Endothelial cell of umbilical vein (primary cell): ENCODE results near the gene THSD8. TPM values are rescaled to one million over a fixed set of nuclear protein-coding genes. Genes with fewer than 3 reads are reported as not detected.

Source experiments
- BruUV-seq: library from RNA; stranded (reverse); fragments of 400-500 nt; replicated peaks from 2 replicates; lab custom pipeline; 2021; lab: Mats Ljungman, UMichigan
- CTCF ChIA-PET: fragments of 300-600, 350-600 bp; sonication (Branson Sonifier 250); formaldehyde crosslinking; loops from one replicate; lab custom pipeline; 2021; ENCODE audit warnings: antibody characterized with exemption, inconsistent platforms; lab: Charles Lee
- POLR2A ChIA-PET: fragments of 300-600, 350-600 bp; sonication (Branson Sonifier 250); formaldehyde crosslinking; loops from one replicate; lab custom pipeline; 2021; ENCODE audit warnings: antibody characterized with exemption, inconsistent platforms; lab: Charles Lee
- DNase-seq: peaks from one replicate; pipeline ENCODE4 v3.0.0-alpha.2; 2011; ENCODE audit warnings: low read depth, low spot score
- FAIRE-seq: peaks from 2 replicates; lab custom pipeline; 2011; peaks lifted over from hg19 to GRCh38; lab: Jason Lieb, UNC
- H2AFZ ChIP-seq: 2 replicates; pipeline ENCODE4 v1.6.0; 2012; ENCODE audit warnings: low read depth, low read length, control low read depth, inconsistent platforms
- H3K27ac ChIP-seq: 2 replicates; pipeline ENCODE4 v1.5.1; 2011; ENCODE audit warnings: low read depth, mild to moderate bottlenecking, control low read depth, low read length, moderate library complexity; ENCODE audit not compliant: insufficient read depth
- H3K27me3 ChIP-seq, 2 experiments: 2 replicates each; pipeline versions ENCODE4 v1.6.0 to v1.6.1; 2011; ENCODE audit warnings: low read length in 2 of 2, mixed read lengths in 1 of 2; ENCODE audit not compliant: control insufficient read depth in 2 of 2, insufficient read depth in 2 of 2
- H3K36me3 ChIP-seq, 2 experiments: 2 replicates in 1 of 2; 3 replicates in 1 of 2; pipeline ENCODE4 v1.5.1; 2011; ENCODE audit warnings: low read length in 2 of 2, mild to moderate bottlenecking in 1 of 2, moderate library complexity in 1 of 2; ENCODE audit not compliant: control insufficient read depth in 2 of 2, insufficient read depth in 2 of 2; ENCODE audit errors: extremely low read depth in 1 of 2
- H3K4me1 ChIP-seq: 3 replicates; pipeline ENCODE4 v1.5.1; 2011; ENCODE audit warnings: mild to moderate bottlenecking, low read length; ENCODE audit not compliant: control insufficient read depth, insufficient read depth; ENCODE audit errors: extremely low read depth
- H3K4me2 ChIP-seq: 2 replicates; pipeline ENCODE4 v1.6.1; 2011; ENCODE audit warnings: low read length, control low read depth, mixed read lengths; ENCODE audit not compliant: insufficient read depth
- H3K4me3 ChIP-seq, 3 experiments: fragments of 200-600 bp in 1 of 3; sonication (generic), shearing (Covaris generic) in 1 of 3; replicated peaks in 1 of 3; 2 replicates each; pipeline ENCODE4 v1.5.1; 2011 to 2016; ENCODE audit warnings: control low read depth in 3 of 3, low read length in 3 of 3, mild to moderate bottlenecking in 2 of 3, inconsistent platforms in 1 of 3, low read depth in 1 of 3, moderate library complexity in 1 of 3; ENCODE audit not compliant: insufficient read depth in 1 of 3
- H3K79me2 ChIP-seq: 2 replicates; pipeline ENCODE4 v1.6.0; 2012; ENCODE audit warnings: low read length, inconsistent platforms; ENCODE audit not compliant: control insufficient read depth, insufficient read depth
- H3K9ac ChIP-seq: replicated peaks from 2 replicates; pipeline ENCODE3; 2011; ENCODE audit warnings: low read length, control low read depth; ENCODE audit not compliant: insufficient read depth; ENCODE audit errors: extremely low read depth
- H3K9me1 ChIP-seq: replicated peaks from 3 replicates; pipeline ENCODE4 v1.6.0; 2011; ENCODE audit warnings: mild to moderate bottlenecking, low read length; ENCODE audit not compliant: control insufficient read depth, insufficient read depth; ENCODE audit errors: extremely low read depth
- H3K9me3 ChIP-seq: replicated peaks from 2 replicates; pipeline ENCODE4 v1.5.1; 2012; ENCODE audit warnings: low read length, inconsistent platforms; ENCODE audit not compliant: control insufficient read depth, insufficient read depth
- H4K20me1 ChIP-seq: replicated peaks from 2 replicates; pipeline ENCODE3; 2011; ENCODE audit warnings: mild to moderate bottlenecking, low read length; ENCODE audit not compliant: control insufficient read depth, insufficient read depth; ENCODE audit errors: extremely low read depth
- FOS ChIP-seq: IDR thresholded peaks from 2 replicates; pipeline ENCODE4 v1.6.1; 2011; ENCODE audit warnings: mild to moderate bottlenecking, low read length, moderate library complexity, borderline replicate concordance; ENCODE audit not compliant: insufficient read depth
- GATA2 ChIP-seq: IDR thresholded peaks from 2 replicates; pipeline ENCODE4 v1.7.0; 2011; ENCODE audit warnings: low read depth, mild to moderate bottlenecking, moderate library complexity, mixed read lengths, low read length; ENCODE audit not compliant: insufficient read length, insufficient read depth
- POLR2A ChIP-seq: IDR thresholded peaks from 2 replicates; pipeline ENCODE4 v1.6.1; 2012; ENCODE audit warnings: low read depth, mild to moderate bottlenecking, control low read depth, low read length
- POLR2AphosphoS5 ChIP-seq: IDR thresholded peaks from 2 replicates; pipeline ENCODE4 v1.6.1; 2012; ENCODE audit warnings: low read depth, mild to moderate bottlenecking, control low read depth, low read length, moderate library complexity; ENCODE audit not compliant: insufficient read depth
- dilution Hi-C: fragments of 300-500 bp; cut with MboI; formaldehyde crosslinking; loops from one replicate; pipeline ENCODE4 v1.15.0; 2019; ENCODE audit warnings: low sequenced_read_pairs; ENCODE audit not compliant: extremely low pct_ligation_motif_present
- intact Hi-C: fragments of 100-400 bp; cut with micrococcal nuclease; formaldehyde crosslinking; loops from one replicate; pipeline ENCODE4 v1.10.0; 2022
- polyA plus RNA-seq, 4 experiments: library from polyadenylated mRNA; depleted of rRNA in 3 of 4; stranded (reverse) in 3 of 4; unstranded in 1 of 4; fragments of >200 nt; gene quantifications; 2 replicates each; pipeline versions ENCODE4 v1.2.1 to v1.2.3, GENCODE V29; 2011 to 2012; ENCODE audit warnings: missing spikeins in 1 of 4
- total RNA-seq: library from RNA; stranded (reverse); gene quantifications from 2 replicates; pipeline ENCODE4 v1.2.3, GENCODE V29; 2021
- TF ChIP-seq, protein P1 (sequence below): IDR thresholded peaks from 2 replicates; pipeline ENCODE4 v1.6.1; 2011; ENCODE audit not compliant: insufficient read depth, insufficient read length

THSD8 gene
- total and polyA plus RNA-seq, 2 donors (not counting 3 experiments of a cell fraction or from before 2014, with no cell fraction given), result 15.9 TPM; not detected in 1

DNA sequence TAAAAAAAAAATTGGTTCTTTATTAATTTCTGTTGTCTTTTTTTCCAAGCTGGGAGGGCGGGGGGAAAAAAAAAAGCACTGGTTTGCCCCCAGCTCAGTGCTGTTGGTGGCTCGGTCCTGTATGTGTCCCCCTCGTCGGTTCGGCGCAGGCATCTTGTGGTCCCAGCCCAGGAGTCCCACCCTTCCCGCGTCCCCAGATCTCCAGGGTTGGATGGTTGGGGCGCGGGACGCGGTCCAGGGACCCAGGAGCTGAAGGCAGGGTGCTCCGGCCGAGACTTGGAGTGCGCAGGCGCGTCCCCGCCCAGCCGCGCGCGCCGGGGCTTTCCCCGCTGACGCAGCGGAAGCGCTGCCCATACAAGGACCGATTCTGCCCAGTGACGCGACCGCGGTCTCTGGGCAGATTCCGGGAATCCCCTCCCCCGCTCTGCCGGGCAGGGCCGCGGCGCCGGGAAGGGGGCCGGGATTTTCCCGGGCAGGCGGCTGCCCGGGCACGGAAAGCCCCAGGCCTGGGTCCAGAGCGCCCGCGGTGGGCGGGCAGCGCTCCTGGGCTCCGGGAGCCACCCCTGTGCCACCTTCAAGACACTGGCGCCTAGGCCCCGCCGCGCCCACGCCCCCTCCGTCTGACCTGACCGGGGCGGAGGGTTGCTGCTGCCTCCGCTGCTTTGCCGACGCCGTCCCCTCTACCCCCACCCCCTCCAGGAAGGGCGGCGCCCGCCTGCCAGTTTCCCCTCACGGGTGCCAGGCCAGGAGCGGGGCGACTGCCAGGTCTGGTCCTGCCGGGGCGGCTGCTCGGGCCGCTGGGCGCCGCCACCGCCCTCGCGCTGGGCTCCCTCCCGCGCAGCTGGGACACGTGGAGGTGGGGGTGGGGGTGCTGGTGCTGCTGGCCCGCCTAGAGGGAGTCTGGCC lies 8.3 kb upstream of the THSD8 start:
- POLR2A ChIA-PET, result interaction anchor here (0.5 to 4.1 kb wide), 7 partner anchors 10 to 1069 kb away, joined by 3 to 94 read pairs (median 5); partner anchors contain the start of gene HOOK2
- TF ChIP-seq POLR2AphosphoS5 (peak; percentile 91), FOS (peak; percentile 53), GATA2 (no peak), POLR2A (no peak)
- TF ChIP-seq, protein P1, sequence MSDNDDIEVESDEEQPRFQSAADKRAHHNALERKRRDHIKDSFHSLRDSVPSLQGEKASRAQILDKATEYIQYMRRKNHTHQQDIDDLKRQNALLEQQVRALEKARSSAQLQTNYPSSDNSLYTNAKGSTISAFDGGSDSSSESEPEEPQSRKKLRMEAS, result peak; percentile 67
- no TSS peak for BruUV-seq
- Histone ChIP-seq H3K4me1 (peaks cover 32% of the 10 kb centered on the region), H4K20me1 (no peaks in the 10 kb centered on the region), H3K79me2 (peaks cover 14% of the 10 kb centered on the region), H3K27ac (peak overlapping the region; percentile 91), H3K27me3 (no peaks in the 10 kb centered on the region), H3K9ac (peak overlapping the region; percentile 74), H3K9me3 (no peaks in the 10 kb centered on the region), H3K36me3 (no peaks in the 10 kb centered on the region), H3K4me3 (peak overlapping the region; percentile 70 to 76 (median 71)), H3K4me2 (peak overlapping the region; percentile 56), H2AFZ (peak overlapping the region; percentile 27), H3K9me1 (no peaks in the 10 kb centered on the region)
- intact Hi-C loops, result no loop called here
- DNase-seq (peak; percentile 97), FAIRE-seq (peak; percentile 91)
- dilution Hi-C loops, result no loop called here
- CTCF ChIA-PET, result interaction anchor here (1.5 to 13.8 kb wide), 6 partner anchors 11 to 77 kb away, joined by 4 to 524 read pairs (median 26); partner anchors contain the start of gene HOOK2
